Hematopoietic multipotent progenitor cell (in vitro differentiated cells): ENCODE data around the gene D2HGDH. TPM values are rescaled to one million over a fixed set of nuclear protein-coding genes. Genes with fewer than 3 reads are reported as not detected.
"Not testable (repeated sequence)": the region's sequence is repeated elsewhere in the genome, so short reads cannot be mapped to it uniquely, and the experiment has no call there.

Experiments used
- DNase-seq, 3 donors: peaks; one replicate each; pipeline ENCODE4 v3.0.0-alpha.2; 2011 to 2015; ENCODE audit warnings: low read depth in 2 of 3, low spot score in 2 of 3
- total RNA-seq: library from RNA; depleted of rRNA; stranded (reverse); fragments of >200 nt; gene quantifications from one replicate; pipeline ENCODE4 v1.2.3, GENCODE V29; 2012

D2HGDH gene
- total RNA-seq, 1 donor, result 29.1 TPM

- not testable (repeated sequence) for DNase-seq
Observed at GRCh38 chr2:241782053-241782452, 47.6 kb downstream of the D2HGDH start.

DNA sequence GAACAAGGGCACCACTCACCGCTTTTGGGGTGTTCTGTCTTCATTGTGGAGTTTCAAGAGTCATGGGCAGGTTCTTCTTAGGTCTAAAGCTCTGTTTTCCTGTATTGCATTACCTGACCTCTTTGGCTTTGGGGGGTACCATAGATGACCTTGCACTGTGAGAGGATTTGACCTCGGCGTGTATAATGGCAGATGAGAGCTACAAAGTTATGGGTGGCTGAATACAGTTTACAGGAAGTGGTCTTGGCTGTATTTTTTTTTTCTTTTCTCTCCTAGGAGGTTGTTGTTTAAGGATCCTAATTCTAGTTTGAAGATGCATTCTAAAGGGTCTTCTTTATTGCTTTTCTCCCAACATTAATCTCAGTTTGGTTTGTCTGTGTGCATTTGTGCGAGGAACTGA lies 53.7 kb downstream of the D2HGDH start:
- no peak for DNase-seq

DNA sequence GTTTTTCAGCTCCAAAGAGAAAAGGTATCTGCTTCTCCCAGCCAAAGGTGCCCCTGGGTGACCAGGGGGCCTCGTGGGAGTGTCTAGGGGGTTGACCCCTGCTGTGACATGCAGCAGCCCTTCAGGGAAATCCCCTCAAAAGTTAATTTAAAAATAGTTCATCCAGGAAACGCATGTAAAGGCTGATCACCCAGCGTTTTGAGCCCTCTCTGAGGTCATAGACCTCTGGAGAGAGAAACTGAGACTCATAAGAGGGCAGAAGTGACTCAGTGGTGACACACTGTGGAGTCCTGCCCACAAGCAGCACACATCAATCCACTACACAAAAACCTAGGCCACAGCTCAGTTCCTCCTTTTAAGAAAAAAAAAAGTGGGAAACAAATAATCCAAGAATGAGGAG lies 54.1 kb downstream of the D2HGDH start:
- DNase-seq, result no peak

DNA sequence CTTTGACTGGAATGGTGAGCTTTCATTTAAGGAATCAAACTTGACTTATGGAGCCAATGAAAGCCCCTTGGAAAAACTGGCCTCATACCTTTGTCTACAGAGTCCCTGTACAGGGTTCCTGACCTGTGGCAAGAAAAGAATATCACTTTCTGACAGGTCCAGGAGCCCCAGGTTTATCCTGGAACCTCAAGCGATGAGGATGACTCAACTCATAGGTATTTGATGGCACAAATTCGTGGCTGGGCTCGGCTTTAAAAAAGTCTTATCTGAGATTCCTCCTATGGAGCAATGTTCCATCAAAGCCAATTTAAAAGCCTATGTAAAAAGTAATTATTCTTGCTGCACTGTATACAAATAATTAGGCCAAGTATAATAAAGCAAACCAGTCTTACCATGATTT lies 57.0 kb downstream of the D2HGDH start:
- DNase-seq, result not testable (repeated sequence)

GRCh38 chr2:241793385-241793784 lies 59.0 kb downstream of the D2HGDH start:
- no peak for DNase-seq

DNA sequence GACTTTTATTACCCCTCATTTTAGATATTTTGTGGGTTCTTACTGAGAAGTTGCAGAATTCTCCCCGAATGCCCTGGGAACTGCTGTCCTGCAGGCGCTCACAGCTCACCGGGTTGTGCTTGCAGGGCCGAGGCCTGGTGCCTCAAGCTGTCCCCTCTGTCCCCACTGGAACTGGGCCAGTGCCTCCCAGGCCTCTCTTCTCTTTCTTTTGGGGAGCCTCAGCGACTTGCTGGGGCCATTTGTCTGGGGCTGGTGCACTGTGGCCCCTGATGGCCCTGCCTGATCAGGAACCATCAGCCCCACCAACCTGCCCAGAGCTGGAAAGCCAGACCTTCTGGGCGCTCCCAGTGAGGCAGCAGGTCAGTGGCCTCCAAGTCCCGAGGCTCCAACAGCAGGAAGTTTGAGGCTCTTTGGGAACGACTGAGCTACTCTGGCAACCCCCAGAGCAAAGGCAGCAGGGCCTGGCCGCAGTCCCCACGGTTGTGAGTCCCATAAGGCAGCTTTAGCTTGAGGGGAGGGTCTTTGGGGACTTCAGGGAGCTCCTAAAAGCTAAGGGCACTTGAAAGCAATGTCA lies 59.9 kb downstream of the D2HGDH start:
- no peak for DNase-seq

GRCh38 chr2:241795021-241795999 lies 60.9 kb downstream of the D2HGDH start:
- no peak for DNase-seq

DNA sequence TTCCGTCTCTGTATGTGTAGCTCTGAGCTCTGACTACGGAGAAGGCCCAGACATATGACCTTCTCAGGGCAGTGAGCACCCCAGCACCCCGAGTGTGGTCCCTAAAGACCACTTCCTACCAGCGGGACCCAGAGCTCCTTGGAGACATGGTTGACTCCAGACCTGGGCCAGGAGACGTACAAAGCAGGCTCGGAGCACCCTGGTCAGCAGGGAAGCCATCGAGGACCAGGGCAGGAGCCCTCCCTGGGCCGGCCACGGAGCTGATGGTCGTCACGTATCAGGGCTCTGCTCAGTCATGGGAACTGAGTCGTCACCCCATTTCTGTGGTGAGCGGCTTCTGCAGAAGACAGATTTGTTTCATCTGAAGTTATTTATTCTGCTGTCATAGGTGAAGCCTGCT lies 61.8 kb downstream of the D2HGDH start:
- DNase-seq, result no peak

GRCh38 chr2:241796610-241797138 lies 62.2 kb downstream of the D2HGDH start:
- DNase-seq, result no peak

GRCh38 chr2:241797441-241798080 lies 63.1 kb downstream of the D2HGDH start:
- DNase-seq, result no peak

GRCh38 chr2:241798081-241798630 lies 63.7 kb downstream of the D2HGDH start:
- DNase-seq, result no peak

- no peak for DNase-seq
Observed at GRCh38 chr2:241798631-241799521, 64.4 kb downstream of the D2HGDH start.

GRCh38 chr2:241799522-241800197 lies 65.2 kb downstream of the D2HGDH start:
- DNase-seq, result no peak

DNA sequence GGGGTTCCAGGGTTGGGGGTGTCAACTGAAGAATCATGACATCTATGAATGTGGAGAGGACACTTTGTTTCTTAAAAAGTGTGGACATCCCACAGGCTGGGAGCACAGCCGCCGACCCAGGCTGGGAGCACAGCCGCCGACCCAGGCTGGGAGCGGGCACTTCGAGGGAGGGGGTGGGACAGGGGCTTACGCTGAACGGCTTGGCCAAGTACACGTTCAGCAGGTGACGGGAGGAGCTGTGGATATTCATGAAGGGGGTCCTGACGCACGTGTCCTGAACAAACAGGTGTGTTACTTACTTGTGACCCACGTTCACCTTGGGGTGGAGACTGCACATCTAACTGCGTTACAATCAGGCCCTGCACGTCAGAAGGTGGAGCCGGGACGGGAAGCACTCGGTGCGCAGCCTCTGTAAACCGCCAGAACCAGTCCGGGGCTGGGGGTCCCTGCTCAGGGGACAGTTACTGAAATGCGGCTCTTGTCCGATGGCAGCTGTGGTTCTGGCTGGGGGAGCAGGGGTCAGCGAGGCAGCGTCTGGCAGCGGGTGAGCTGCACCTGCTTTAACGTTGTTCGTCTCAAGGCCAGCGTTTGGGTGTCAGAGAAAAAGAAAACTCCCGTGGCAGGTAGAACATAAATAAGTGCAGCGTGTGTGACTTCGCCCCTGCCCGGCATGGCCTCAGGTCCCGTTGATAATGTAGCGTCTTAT lies 65.9 kb downstream of the D2HGDH start:
- DNase-seq, result not testable (repeated sequence)

DNA sequence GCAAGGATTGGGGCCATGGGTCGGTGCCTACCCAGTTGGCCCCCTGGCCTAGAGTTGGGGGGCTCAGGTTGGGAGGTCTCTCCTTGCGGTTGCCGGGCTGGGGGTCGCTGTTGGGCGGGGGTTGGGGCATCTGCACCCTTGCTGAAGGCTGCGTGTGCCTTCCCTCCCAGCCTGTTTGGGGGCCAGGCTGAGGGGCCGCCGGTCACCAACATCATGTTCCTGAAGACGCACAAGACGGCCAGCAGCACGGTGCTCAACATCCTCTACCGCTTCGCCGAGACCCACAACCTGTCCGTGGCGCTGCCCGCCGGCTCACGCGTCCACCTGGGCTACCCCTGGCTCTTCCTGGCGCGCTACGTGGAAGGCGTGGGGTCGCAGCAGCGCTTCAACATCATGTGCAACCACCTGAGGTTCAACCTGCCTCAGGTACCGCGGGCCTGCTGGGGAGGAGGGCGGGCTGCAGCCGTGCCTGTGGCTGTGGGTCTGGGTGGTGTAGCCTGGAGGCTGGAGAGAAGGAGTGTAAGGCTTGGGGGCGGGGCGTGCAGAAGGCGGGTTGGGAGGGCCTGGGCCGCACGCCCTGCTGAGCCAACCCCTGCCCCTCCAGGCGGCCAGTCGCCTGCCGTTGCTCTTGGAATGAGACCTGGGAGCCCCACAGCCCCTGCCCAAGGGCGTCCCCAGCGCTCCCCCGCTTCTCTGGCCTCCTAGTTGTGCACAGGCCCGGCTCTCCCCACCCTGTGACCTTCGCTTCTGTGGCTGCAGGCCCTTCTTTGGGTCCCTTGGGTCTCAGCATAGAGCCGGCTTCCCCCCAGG lies 67.4 kb downstream of the D2HGDH start:
- no peak for DNase-seq

- no peak for DNase-seq
Observed at GRCh38 chr2:241802421-241803318, 68.2 kb downstream of the D2HGDH start.
